ENCODE measurements around the gene TAOK1. TPM values are rescaled to one million over a fixed set of nuclear protein-coding genes. Genes with fewer than 3 reads are reported as not detected.

The TAOK1 gene
- total and polyA plus RNA-seq, 9 of the 15 experiments (the other 6 are each of a cell fraction or from before 2014, with no cell fraction given): 3.2 to 33.1 (median 16.5) TPM

GRCh38 chr17:29451121-29451742, 61.1 kb downstream of the TAOK1 start:
- Histone ChIP-seq H3K9ac (ENCODE audit: insufficient read depth in 1 of 2, low read depth in 2 of 2, low read length in 2 of 2) (no peak overlapping the region), H3K4me3 (no peak overlapping the region), H3K27ac (ENCODE audit: extremely low read depth, low read depth, low read length) (no peak overlapping the region), H3K9me3 (replicated peaks; ENCODE audit: control insufficient read depth, insufficient read depth, low read depth, low read length) (no peaks in the 10 kb centered on the region), H3K9me1 (ENCODE audit: control insufficient read depth, insufficient read depth, low read length) (no peaks in the 10 kb centered on the region), H3K4me1 (replicated peaks in 1 of 2; ENCODE audit: control insufficient read depth in 2 of 2, insufficient read depth in 2 of 2, low read length in 2 of 2) (no peaks in the 10 kb centered on the region), H3K4me2 (ENCODE audit: insufficient read depth, low read length) (no peak overlapping the region), H4K20me1 (replicated peaks; ENCODE audit: control insufficient read depth, insufficient read depth, low read length) (no peaks in the 10 kb centered on the region), H3K27me3 (ENCODE audit: control insufficient read depth in 2 of 2, insufficient read depth in 2 of 2, low read length in 2 of 2) (no peaks in the 10 kb centered on the region), H3K36me3 (ENCODE audit: control insufficient read depth, insufficient read depth, low read length) (peaks cover 40% of the 10 kb centered on the region), H3K79me2 (ENCODE audit: control insufficient read depth, insufficient read depth, low read length) (peaks cover 53% of the 10 kb centered on the region), H2AFZ (ENCODE audit: low read depth, low read length) (no peak overlapping the region)
- no TSS peak for BruUV-seq (replicated peaks)
- TF ChIP-seq ZNF239 (CRISPR knock-in tag; IDR thresholded peaks at IDR 0.05) (no peak), ZNF431 (CRISPR knock-in tag; IDR thresholded peaks at IDR 0.05) (no peak), CGGBP1 (CRISPR knock-in tag; IDR thresholded peaks at IDR 0.05) (no peak), HNRNPK (IDR thresholded peaks at IDR 0.05; ENCODE audit: low read depth, low read length, poor library complexity, severe bottlenecking) (no peak), TBL1XR1 (IDR thresholded peaks at IDR 0.05; ENCODE audit: low read length in 2 of 2) (no peak)
- 93% methylated on average over 2 of the region's 2 CpGs for WGBS (ENCODE audit: insufficient coverage, low coverage, missing lambda C conversion rate)
- no peak for ATAC-seq
- ChIA-PET CTCF (ENCODE audit: low intra/inter-chr PET ratio) (no interaction called here), POLR2A (no interaction called here)
- DNase-seq (ENCODE audit: extremely low read depth in 1 of 4, low spot score in 3 of 4): no peak
- in situ Hi-C loops (cut with MboI): no loop called here
- FAIRE-seq: no peak
- intact Hi-C loops (cut with micrococcal nuclease): no loop called here

- H4K20me1 ChIP-seq (replicated peaks; ENCODE audit: control insufficient read depth, insufficient read depth, low read length): no peaks in the 10 kb centered on the region
- FAIRE-seq (no peak), DNase-seq (ENCODE audit: extremely low read depth in 1 of 4, low spot score in 3 of 4) (no peak), ATAC-seq (no peak)
- 95% methylated on average over 4 of the region's 4 CpGs for WGBS (ENCODE audit: insufficient coverage, low coverage, missing lambda C conversion rate)
- no peaks in the 10 kb centered on the region for H3K4me1 ChIP-seq (replicated peaks in 1 of 2; ENCODE audit: control insufficient read depth in 2 of 2, insufficient read depth in 2 of 2, low read length in 2 of 2)
- no peaks in the 10 kb centered on the region for H3K9me3 ChIP-seq (replicated peaks; ENCODE audit: control insufficient read depth, insufficient read depth, low read depth, low read length)
- no peak overlapping the region for H3K4me3 ChIP-seq
- no peak overlapping the region for H3K9ac ChIP-seq (ENCODE audit: insufficient read depth in 1 of 2, low read depth in 2 of 2, low read length in 2 of 2)
- peaks cover 44% of the 10 kb centered on the region for H3K79me2 ChIP-seq (ENCODE audit: control insufficient read depth, insufficient read depth, low read length)
- intact Hi-C loops (cut with micrococcal nuclease): no loop called here
- no peak overlapping the region for H3K4me2 ChIP-seq (ENCODE audit: insufficient read depth, low read length)
- POLR2A ChIA-PET: no interaction called here
- BruUV-seq (replicated peaks): no TSS peak
- no peak overlapping the region for H2AFZ ChIP-seq (ENCODE audit: low read depth, low read length)
- H3K36me3 ChIP-seq (ENCODE audit: control insufficient read depth, insufficient read depth, low read length): peaks cover 24% of the 10 kb centered on the region; the same call in 2 of the 3 replicates
- no peaks in the 10 kb centered on the region for H3K27me3 ChIP-seq (ENCODE audit: control insufficient read depth in 2 of 2, insufficient read depth in 2 of 2, low read length in 2 of 2)
- CTCF ChIA-PET (ENCODE audit: low intra/inter-chr PET ratio): no interaction called here
- H3K9me1 ChIP-seq (ENCODE audit: control insufficient read depth, insufficient read depth, low read length): no peaks in the 10 kb centered on the region
- H3K27ac ChIP-seq (ENCODE audit: extremely low read depth, low read depth, low read length): no peak overlapping the region
- in situ Hi-C loops (cut with MboI): no loop called here
- no peak for TF ChIP-seq KAT7 (CRISPR knock-in tag; IDR thresholded peaks at IDR 0.05; ENCODE audit: borderline replicate concordance)
- no peak for TF ChIP-seq CREM (IDR thresholded peaks at IDR 0.05; ENCODE audit: low read depth)
- TF ChIP-seq RB1 (IDR thresholded peaks at IDR 0.05; ENCODE audit: low read depth): no peak
- TF ChIP-seq ZBED1 (IDR thresholded peaks at IDR 0.05): no peak
- no peak for TF ChIP-seq BRD4 (IDR thresholded peaks at IDR 0.05)
- TF ChIP-seq ZNF695 (CRISPR knock-in tag; IDR thresholded peaks at IDR 0.05): no peak
- no peak for TF ChIP-seq KAT8 (IDR thresholded peaks at IDR 0.05; ENCODE audit: low read depth)
- TF ChIP-seq ZNF316 (IDR thresholded peaks at IDR 0.05): no peak
- no peak for TF ChIP-seq CEBPZ (IDR thresholded peaks at IDR 0.05; ENCODE audit: borderline replicate concordance, low read depth, low read length)
- TF ChIP-seq PYGO2 (tag; IDR thresholded peaks at IDR 0.05): no peak
Measured at GRCh38 chr17:29458066-29458465, 67.9 kb downstream of the TAOK1 start.

Measured in K562 (cell line).